Left ventricle myocardium superior (tissue), 1 donor: ENCODE data around the gene CTTNBP2NL. TPM values are rescaled to one million over a fixed set of nuclear protein-coding genes. Genes with fewer than 3 reads are reported as not detected.
"Not testable (repeated sequence)": the region's sequence is repeated elsewhere in the genome, so short reads cannot be mapped to it uniquely, and the experiment has no call there.

Experiments used
- ATAC-seq: fragments of 200-7000 bp; cut with Tn5 transposase; one replicate; pipeline ENCODE4 v1.9.1; 2020; ENCODE audit warnings: mild to moderate bottlenecking, moderate library complexity
- DNase-seq: peaks from one replicate; pipeline ENCODE4 v3.0.0-alpha.2; 2020
- intact Hi-C: fragments of 100-400 bp; cut with micrococcal nuclease; formaldehyde crosslinking; loops from one replicate; pipeline ENCODE4 v1.11.0; 2022
- total RNA-seq: library from RNA; stranded (reverse); fragmentation: NEBNext Ultra II Directional; extraction: Animal tissue kit (Norgen Biotek cat#: 25700); gene quantifications from one replicate; pipeline ENCODE4 v1.2.1, GENCODE V29; 2021
- donor health status: DM: no; HTN: yes; CAD: no; lungs with severe emphysema.

Gene CTTNBP2NL
- total RNA-seq, 1 donor from 2014 or later, result 12.6 TPM

GRCh38 chr1:112451301-112451700 is 55.3 kb downstream of the CTTNBP2NL start:
- intact Hi-C loops, DNase-seq, ATAC-seq: not testable (repeated sequence)

DNA sequence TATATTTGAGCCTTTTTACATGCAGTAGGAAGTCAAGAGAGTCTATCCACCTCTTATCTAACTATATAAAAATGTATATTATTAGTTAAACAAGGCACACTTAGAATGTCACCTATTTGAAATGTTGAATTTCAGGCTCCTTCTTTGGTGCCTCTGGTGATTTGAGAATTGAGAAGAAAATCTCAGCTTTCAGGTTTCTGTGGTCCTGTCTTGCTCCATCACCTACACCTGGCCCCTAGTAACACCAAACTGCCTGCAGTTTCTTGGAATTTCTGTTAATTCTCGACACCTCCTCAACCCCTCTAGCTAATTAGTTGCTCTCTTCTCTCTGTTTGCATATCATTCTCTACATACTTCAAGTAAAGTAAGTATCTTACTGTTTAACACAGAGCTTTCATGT is 57.9 kb downstream of the CTTNBP2NL start:
- DNase-seq (no peak), ATAC-seq (no peak)
- intact Hi-C loops, result no loop called here

GRCh38 chr1:112454316-112454715 is 58.3 kb downstream of the CTTNBP2NL start:
- intact Hi-C loops, result no loop called here

DNA sequence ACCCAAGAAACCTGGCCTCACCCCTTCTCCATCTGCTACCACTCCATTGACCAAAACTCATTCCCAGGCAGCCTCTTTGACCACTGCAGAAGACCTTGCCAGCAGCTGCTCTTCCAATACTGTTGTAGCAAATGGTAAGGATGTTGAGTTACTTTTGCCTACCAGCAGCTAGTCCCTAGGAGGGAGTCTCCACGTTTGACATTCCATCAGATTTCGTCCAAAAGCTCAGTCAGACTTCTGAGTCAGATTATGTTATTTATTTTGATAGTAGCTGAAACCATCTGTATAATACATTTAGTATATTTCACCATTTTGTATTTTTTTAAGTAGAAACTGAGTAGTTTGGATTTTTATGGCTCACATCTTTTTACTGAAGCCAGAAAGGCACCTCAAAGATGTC is 61.2 kb downstream of the CTTNBP2NL start:
- ATAC-seq (no peak), DNase-seq (no peak)
- intact Hi-C loops, result no loop called here

More at GRCh38 chr1:112454316-112454715, 58.3 kb downstream of the CTTNBP2NL start:
- no peak for ATAC-seq
- no peak for DNase-seq

- intact Hi-C loops, result no loop called here
- ATAC-seq (no peak), DNase-seq (no peak)
These were observed 61.9 kb downstream of the CTTNBP2NL start for GRCh38 chr1:112457955-112458354.

GRCh38 chr1:112458756-112459155 is 62.7 kb downstream of the CTTNBP2NL start:
- intact Hi-C loops, result no loop called here
- DNase-seq (no peak), ATAC-seq (no peak)

DNA sequence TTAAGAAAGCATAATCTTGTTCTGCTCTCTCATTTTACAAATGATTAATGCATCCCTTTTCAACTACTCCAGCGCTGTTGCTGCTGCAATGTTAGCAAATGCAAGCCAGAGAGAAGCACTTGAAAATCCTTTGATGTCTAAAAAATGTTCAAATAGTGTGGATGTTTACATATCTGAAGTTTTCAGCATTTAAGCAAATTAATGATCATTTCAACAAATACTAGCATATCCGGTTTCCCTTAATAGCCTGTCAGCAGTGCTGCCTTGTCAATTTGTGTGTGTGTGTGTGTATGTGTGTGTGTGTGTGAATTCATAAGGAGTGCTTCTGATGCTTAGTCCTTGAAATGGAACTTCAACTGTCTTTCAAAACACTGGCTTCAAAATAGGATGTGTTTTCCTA is 64.6 kb downstream of the CTTNBP2NL start:
- DNase-seq (no peak), ATAC-seq (no peak)
- intact Hi-C loops, result no loop called here

GRCh38 chr1:112461200-112461871 is 65.3 kb downstream of the CTTNBP2NL start:
- intact Hi-C loops, result no loop called here
- ATAC-seq, result no peak
- no peak for DNase-seq

DNA sequence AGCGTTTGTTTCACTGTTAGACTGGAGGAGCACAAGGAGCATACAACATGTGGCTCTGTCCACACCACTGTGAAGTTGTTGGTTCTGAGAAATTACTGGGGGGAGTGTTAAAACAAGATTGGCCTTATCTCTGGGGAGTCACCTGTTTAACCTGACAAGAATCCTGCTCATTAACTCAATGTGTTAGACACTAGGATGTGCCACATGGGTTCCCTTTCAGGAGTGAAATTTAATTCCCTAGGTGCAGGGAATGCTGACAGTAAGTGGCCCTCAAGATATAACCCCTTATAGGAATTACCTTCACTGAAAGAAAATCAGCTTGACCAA is 66.9 kb downstream of the CTTNBP2NL start:
- DNase-seq (no peak), ATAC-seq (no peak)
- intact Hi-C loops, result no loop called here

- intact Hi-C loops, result no loop called here
These were observed 68.5 kb downstream of the CTTNBP2NL start for GRCh38 chr1:112464501-112464900.

GRCh38 chr1:112465122-112465521 is 69.1 kb downstream of the CTTNBP2NL start:
- intact Hi-C loops, result no loop called here
- ATAC-seq (peak; percentile 9), DNase-seq (no peak)

More at GRCh38 chr1:112464501-112464900, 68.5 kb downstream of the CTTNBP2NL start:
- DNase-seq (no peak), ATAC-seq (no peak)

GRCh38 chr1:112466078-112466660 is 70.2 kb downstream of the CTTNBP2NL start:
- ATAC-seq (peak; percentile 93), DNase-seq (peak; percentile 97)
- intact Hi-C loops, result loop anchor here (2.0 kb wide), 1 partner anchor 75 kb away; no protein-coding TSS in a partner anchor

- intact Hi-C loops, ATAC-seq, DNase-seq: not testable (repeated sequence)
These were observed 74.3 kb downstream of the CTTNBP2NL start for GRCh38 chr1:112470324-112470723.

DNA sequence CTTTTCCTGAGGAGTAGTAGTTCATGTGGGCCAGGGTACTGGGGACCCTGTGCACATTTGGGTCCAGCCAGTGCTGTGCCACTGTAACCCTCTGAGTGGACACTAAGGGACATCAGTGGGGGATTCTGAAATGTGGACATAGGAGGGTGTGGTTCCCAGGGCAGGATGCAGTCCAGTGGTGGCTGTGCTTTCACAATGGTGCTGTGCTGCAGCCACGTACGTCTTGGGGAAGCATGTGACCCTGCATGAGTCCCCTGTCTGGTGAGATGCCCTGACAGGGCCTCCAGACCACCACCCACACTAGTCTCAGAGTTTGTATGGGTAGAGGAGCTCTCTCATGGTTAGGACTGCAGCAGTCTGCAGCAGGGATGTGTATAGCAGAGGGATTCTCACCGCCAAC is 75.0 kb downstream of the CTTNBP2NL start:
- intact Hi-C loops, result no loop called here
- ATAC-seq (no peak), DNase-seq (no peak)

DNA sequence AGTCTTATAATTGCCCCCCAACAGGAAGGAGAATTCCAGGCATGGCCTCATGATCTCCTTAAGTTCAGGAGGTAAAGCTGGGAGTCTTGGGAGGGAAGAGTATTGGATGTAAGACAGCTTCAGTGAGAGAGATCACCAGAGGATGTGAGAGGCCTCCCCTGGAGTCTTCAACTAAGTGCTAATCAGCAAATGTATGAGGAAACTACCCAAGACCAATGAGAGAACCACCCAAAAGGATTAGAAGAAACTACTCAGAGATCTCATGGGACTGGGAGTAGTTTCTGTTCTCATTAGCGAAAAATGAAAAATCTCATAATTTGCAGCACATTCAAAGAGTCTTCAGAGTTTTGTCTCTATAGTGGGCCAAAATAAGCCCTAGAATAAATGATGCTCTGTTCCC is 76.1 kb downstream of the CTTNBP2NL start:
- ATAC-seq, result no peak
- intact Hi-C loops, result no loop called here
- DNase-seq, result no peak

GRCh38 chr1:112477550-112477949 is 81.5 kb downstream of the CTTNBP2NL start:
- DNase-seq, result no peak
- no peak for ATAC-seq
- intact Hi-C loops, result no loop called here

GRCh38 chr1:112478314-112478713 is 82.3 kb downstream of the CTTNBP2NL start:
- intact Hi-C loops, result no loop called here
- DNase-seq (no peak), ATAC-seq (no peak)

- intact Hi-C loops, DNase-seq, ATAC-seq: not testable (repeated sequence)
These were observed 90.0 kb downstream of the CTTNBP2NL start for GRCh38 chr1:112486063-112486462.

GRCh38 chr1:112487686-112488085 is 91.7 kb downstream of the CTTNBP2NL start:
- intact Hi-C loops, ATAC-seq, DNase-seq: not testable (repeated sequence)

- intact Hi-C loops, result no loop called here
- DNase-seq (no peak), ATAC-seq (no peak)
These were observed 92.1 kb downstream of the CTTNBP2NL start for GRCh38 chr1:112488141-112488540.

DNA sequence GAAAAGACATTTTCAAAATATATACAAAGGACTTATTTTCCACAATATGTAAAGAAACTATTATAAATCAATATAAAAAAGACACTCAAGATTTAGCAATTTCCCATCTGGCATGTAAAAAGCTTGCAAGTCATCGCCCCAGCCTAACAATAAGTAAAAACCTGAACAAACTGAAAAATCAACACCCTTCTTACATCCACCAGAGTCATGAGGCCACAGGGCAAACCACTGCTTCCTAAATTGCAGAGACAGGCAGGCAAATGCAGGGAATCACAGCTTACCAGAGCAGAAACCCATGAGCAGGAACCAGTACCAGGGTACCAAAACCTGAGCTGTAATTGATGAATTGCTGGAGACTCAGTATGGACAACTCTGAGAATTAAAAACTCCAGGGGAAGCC is 96.1 kb downstream of the CTTNBP2NL start:
- no peak for ATAC-seq
- intact Hi-C loops, result no loop called here
- no peak for DNase-seq
